GM21723 (cell line): ENCODE measurements around the gene WFDC12.

Source experiments
- ATAC-seq: cut with Tn5 transposase; IDR thresholded peaks from one replicate; pipeline ENCODE4 v1.9.1; 2021; ENCODE audit warnings: mild to moderate bottlenecking, moderate library complexity; ENCODE audit not compliant: unreplicated experiment

WFDC12 gene

GRCh38 chr20:45092898-45093297 is 31.4 kb downstream of the WFDC12 start:
- ATAC-seq = no peak

DNA sequence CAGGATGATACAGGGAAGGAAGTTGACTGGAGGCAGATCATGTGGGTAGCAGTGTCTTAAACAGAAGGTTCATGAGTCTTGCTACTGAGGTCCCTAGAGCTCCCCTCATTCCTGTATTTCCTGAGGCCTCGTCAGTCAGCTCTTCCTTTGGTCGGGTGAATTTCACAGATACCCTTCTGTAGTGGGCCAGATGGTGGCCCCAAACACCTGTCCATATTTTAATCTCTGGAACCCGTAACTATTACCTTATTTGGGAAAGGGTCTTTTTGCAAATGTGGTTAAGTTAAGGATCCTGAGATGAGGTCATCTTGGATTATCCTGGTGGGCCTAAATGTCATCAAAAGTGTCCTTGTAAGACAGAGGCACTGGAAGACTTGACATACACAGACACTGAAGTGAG is 32.9 kb downstream of the WFDC12 start:
- no peak for ATAC-seq

DNA sequence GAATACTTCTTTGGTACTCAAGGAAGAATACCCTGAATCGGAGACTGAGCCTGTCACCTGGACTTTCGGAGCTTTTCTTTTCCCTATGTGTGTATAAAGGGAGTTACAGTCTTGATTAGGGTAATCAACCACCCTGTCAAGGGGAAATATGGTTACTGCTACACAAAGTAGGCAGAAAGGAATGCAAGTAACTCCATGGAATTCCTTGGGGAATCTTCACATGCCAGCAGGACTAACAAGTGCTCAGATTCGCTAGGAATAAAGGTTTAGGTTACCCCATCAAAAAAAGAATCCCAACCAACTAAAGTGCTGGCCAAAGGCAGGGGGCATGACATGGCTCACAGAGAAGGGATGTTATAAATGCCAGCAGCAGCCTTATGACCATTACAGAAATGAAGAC is 33.8 kb downstream of the WFDC12 start:
- no peak for ATAC-seq

DNA sequence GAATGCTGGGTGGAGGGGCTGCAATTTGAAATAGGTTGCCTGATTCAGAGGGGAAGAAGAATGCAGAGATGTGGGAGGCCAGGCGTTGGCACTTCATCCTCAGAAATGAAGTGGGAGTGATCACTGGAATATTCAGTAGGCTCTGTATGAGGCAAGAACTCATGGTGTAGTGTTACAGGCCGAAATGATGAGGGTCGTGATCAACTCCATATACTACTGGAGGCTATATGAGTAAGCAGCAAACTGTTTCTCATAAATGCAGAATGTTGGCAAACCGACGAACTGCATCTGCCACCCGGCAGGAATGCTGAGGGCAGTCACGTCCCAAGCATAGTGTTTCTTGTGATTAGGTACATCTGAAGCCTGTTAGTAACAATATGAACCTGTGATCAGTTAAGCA is 36.0 kb downstream of the WFDC12 start:
- no peak for ATAC-seq

- ATAC-seq = no peak
Observed at GRCh38 chr20:45087814-45088213, 36.5 kb downstream of the WFDC12 start.

GRCh38 chr20:45087097-45087790 is 37.0 kb downstream of the WFDC12 start:
- ATAC-seq = no peak

GRCh38 chr20:45085867-45086266 is 38.4 kb downstream of the WFDC12 start:
- no peak for ATAC-seq

GRCh38 chr20:45085289-45085688 is 39.0 kb downstream of the WFDC12 start:
- ATAC-seq = no peak

DNA sequence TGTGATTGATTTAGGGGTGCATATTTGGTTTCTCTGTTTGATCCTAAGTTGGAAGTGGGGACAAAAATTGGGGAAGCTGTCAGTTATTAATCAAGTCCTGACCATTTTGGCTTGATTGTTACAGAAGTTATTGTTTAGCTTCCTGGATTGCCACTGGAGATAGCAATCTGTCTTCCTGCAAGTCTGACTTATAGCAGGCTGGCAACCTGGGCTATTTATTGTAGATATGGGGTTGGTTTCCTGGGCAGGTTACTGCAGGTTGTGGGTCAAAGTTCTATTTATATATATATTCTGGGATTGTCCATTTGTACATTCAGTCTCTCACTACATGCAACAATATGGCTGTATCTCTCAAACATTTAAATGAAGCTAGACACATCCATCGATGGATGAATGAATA is 41.1 kb downstream of the WFDC12 start:
- no peak for ATAC-seq

DNA sequence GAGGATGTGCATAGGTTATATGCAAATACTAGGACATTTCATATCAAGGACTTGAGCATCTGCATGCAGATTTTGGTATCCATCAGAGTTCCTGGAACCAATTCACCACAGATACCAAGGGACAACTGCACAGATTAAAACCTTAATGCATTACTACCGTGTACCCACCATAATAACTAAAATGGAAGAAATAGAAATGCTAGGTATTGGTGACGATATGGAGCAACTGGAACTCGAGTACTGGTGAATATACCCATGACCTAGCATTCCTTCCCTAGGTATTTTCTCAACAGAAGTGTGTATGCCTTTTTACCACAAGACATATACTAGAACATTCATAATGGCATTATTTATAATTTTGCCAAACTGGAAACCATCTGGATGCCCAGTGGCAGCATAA is 41.8 kb downstream of the WFDC12 start:
- ATAC-seq = no peak

GRCh38 chr20:45080867-45081624 is 43.2 kb downstream of the WFDC12 start:
- no peak for ATAC-seq

- no peak for ATAC-seq
Observed at GRCh38 chr20:45077559-45077958, 46.7 kb downstream of the WFDC12 start.
